NCI-H82 treated with DMSO at 0.1 percent for 48 hours (cell line): ENCODE data around the gene ANKRD66.
"Not testable (repeated sequence)": the region's sequence is repeated elsewhere in the genome, so short reads cannot be mapped to it uniquely, and the experiment has no call there.

ENCODE experiments used
- DNase-seq: peaks from one replicate; lab custom pipeline; 2025; ENCODE audit not compliant: unreplicated experiment; lab: John Stamatoyannopoulos, UW

The ANKRD66 gene

DNA sequence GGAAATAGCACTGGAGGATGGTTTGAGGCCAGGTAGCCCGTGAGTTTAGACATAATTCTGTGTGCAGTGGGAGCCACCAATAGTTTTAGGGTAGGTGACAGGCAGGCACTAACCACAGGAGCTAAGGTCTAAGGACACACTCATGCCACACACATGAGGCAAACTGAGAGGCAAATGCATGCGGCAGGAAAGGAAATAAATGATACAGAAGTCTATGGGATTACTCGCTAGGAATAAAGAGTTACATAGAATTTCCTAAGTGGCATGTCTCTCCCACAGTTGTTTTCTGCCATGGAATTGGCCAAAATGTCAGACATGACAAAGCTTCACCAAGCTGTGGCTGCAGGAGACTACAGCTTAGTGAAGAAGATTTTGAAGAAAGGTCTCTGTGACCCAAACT lies 4.9 kb downstream of the ANKRD66 start:
- no peak for DNase-seq

DNA sequence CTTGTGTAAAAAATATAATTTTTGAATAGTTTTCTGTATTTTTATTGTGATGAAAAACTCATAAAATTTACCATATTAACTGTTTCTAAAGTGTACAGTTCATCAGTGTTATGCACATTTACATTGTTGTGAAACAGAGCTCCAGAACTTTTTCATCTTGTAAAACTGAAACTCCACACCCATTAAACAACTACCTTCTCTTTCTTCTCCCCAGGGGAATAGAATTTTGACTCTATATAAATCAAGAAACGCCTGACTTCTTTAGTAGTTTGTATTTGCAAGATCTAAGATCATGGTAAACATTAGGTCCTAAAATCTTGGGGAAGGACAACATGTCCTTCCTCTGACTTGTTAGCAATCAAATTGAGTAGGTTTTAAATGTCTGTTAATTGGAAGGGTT lies 9.1 kb downstream of the ANKRD66 start:
- no peak for DNase-seq

DNA sequence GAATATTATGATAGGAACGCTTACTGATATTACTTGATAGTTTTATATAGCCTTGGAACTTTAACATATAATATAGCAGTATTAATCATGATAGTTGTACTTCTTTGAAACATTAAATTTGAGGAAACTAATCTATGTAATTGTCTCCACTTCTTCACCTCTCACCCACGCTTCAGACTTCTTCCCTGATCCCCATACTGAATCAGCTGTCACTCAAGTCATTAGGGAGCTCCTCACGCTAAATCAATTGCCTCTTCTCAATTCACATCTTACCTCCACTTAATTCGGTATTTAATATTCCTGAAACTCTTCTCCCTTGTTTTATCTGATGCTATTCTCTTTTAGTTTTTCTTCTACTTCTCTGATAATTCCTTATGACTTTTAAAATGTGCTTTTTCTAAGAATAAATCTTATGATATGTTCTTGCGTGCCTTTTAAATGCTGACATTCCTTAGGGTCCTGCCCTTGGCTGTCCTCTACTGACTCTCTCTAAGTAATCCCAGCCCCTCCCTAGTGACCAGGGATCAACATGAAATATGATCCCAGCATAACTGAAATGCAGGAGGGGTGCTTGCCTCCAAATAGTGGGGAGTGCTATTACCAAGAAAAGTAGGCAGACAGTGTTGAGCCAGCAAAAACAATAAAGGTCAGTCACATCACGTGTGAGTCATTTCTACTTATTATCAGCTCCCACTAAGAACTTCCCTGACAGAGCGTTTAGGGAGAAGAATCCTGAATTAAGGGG lies 9.9 kb downstream of the ANKRD66 start:
- DNase-seq: peak; percentile 36

DNA sequence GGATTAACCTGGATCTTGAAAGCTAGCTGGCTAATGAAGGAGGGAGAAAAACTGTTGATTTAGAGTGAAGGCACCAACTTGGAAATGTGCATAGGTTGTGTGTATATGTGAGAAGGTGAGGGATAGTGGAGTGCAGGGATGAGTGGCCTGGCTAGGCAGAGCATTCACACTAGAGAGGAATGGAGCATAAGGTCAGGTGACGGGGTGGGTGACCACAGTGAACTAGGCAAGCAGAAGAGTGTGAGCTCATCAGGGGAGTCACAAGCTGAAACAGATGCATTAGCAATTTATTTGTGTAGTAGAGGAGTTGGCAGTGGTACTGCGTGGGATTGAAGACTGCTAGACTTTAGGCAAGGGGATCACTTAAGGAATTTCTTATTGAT lies 10.5 kb downstream of the ANKRD66 start:
- no peak for DNase-seq

DNA sequence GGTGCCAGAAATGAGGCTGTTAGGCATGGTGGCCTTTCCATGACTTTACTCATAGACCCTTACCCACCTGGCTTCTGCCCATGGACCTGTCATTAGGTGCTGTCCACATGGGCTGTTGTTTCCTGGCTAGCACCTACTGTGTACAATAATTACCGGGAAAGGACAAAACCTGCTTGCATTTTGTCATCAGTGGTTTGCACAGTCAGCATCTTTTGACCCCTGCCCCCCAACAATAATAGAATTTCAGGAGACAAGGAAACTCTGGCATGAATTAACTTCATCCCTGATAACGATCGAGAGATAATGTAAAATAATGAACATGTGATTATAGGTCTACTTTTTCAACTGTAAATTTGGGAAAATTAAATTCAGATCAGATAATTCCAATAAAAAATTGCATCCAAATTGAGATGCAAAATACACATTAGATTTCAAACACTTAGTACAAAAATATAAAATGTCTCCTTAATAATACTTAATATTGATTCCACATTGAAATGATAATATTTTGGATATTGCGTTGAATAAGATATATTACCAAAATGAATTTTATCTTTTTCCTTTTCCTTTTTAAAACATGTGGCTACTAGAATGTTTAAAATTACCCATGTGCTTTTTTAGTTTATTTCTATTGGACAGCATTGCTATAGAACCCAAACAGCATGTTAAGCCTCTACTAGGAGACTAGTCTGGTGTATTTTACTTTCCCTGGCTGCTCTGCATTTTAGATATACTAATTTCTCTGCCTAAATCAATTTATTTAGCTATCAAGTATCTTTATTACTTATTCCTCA lies 12.4 kb downstream of the ANKRD66 start:
- no peak for DNase-seq

DNA sequence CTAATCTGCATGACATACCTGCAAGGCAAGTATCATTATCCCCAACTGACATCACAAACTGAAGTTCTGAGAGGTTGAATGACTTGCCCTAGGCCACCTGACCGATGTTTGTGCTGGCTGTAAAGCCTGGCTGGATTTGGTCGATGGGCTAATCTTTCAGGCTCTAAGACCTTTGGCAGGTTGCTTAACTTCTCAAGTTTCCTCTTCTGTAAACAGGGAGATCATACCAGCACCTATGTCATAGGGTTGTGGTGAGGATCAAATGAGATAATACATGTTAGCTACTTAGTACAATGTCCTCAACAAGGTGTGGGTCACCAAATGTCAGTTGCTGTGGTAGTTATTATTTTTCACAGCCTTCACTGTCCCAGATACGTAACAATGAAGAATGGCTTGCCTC lies 14.2 kb downstream of the ANKRD66 start:
- peak; percentile 8 for DNase-seq

DNA sequence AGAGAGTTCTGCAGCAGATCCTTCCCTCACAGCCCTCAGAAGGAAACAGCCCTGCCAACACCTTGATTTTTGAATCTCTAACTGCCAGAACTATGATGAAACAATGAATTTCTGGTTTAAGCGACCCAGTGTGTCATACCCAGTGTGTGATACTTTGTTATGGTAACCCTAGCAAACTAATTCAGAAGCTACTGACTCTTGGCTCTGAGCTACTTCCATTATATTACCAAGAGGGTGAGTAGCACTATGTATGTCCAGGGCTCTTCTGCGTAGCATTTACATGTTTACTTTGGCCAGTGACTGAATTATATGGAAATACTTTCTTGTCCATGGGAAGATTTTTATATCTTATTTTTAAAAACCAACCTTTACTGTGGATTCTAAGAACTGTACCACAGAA lies 16.7 kb downstream of the ANKRD66 start:
- DNase-seq: no peak

DNA sequence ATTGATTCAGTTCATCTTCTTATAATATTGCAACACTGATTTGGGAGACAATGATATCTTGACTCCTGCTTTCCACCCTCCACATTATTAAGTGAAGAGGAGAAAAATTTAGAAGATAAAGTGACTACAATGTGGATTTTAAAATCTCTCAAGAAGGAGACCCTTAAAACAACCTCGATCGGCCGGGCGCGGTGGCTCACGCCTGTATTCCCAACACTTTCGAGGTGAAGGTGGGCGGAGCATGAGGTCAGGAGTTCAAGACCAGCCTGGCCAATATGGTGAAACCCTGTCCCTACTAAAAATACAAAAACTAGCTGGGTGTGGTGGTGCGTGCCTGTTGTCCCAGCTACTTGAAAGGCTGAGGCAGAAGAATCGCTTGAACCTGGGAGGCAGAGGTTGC lies 17.5 kb downstream of the ANKRD66 start:
- not testable (repeated sequence) for DNase-seq

DNA sequence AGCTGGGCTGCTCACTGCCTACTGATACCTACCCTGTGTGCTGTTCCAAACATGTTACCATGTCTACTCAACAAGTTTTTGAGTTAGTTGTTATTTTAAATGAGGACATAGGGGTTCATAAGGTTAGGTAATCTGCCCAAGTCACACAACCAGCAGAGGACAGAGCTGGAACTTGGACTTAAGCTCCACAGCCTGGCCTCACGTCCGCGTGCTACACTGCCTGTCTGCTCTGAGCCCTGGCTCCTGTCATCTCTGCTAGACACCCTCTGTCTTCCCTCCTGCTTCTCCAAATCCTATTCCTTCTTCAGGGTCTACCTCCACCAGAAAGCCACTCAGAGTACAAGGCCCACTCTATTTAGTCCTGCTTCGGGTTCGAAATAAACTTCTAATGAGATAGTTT lies 18.2 kb downstream of the ANKRD66 start:
- DNase-seq: no peak

DNA sequence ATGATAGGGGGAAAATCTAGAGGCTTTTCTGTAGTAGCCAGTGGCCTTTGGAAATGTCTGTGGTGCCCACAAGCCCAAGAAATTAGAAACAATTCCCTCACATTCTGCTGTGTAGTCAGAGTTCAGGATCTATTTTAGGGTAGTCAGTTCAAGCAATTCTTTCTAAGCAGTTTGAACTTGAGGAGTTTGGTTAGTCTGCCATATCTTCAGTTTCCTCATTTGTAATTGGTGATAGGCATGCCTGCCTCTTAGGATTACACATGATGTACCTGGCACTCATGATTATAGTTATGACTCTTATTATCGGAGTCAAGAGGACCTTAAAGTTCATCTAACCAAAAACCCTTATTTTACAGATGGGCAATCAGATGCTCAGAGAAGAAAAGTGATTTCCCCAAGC lies 25.3 kb downstream of the ANKRD66 start:
- no peak for DNase-seq

DNA sequence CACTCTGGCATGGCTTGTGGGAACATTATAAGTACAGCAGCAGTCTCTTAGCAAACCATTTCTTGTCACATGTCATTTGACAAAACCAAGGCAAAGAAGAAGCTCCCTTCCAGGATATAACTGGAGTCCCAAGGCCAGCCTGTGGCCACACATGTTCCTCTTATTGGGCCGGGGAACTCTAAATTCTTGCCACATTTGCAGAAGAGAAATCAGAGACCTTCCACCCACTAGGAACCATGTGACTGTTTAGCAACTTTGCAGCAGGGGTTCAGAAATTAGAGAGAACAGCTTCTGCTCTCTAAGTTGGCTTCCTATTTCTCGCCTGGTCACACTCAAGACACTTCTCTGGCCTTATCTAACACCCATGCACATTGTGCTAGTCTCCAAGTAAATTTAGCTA lies 26.0 kb downstream of the ANKRD66 start:
- DNase-seq: no peak

DNA sequence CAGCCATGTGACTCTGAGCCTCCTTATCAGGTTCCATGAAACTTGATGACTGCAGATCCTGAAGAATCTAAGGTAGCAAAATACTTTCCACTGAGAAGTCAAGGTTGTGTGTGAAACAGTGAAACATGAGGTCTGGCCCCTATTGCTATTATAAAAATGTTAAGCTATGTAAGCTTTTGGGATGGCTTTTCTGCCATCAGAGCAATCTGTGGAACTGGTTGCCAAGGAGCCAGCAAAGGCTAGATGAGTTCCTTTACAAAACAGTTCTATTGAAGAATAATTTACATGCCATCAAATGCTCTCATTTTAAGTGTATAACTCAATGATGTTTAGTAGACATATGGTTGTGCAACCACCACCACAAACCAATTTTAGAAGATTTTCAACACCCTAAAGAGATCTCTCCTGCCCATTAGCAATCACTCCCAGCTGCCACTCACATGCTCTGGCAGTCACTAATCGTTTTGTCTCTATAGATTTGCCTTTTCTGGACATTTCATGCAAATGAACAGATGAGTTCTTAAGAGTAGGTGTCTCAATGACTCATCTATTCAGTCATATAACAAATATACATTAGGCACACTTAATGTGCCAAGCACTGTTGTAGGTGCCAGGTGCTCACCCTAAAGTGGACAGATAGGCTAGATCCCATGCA lies 26.6 kb downstream of the ANKRD66 start:
- DNase-seq: no peak

DNA sequence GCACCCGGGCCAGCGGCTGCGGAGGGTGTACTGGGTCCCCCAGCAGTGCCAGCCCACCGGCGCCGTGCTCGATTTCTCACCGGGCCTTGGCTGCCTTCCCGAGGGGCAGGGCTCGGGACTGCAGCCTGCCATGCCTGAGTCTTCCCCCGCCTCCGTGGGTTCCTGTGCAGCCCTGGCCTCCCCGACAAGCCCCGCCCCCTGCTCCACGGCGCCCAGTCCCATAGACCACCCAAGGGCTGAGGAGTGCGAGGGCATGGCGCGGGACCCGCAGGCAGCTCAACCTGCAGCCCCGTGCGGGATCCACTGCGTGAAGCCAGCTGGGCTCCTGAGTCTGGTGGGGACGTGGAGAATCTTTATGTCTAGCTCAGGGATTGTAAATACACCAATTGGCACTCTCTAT lies 28.0 kb downstream of the ANKRD66 start:
- not testable (repeated sequence) for DNase-seq

DNA sequence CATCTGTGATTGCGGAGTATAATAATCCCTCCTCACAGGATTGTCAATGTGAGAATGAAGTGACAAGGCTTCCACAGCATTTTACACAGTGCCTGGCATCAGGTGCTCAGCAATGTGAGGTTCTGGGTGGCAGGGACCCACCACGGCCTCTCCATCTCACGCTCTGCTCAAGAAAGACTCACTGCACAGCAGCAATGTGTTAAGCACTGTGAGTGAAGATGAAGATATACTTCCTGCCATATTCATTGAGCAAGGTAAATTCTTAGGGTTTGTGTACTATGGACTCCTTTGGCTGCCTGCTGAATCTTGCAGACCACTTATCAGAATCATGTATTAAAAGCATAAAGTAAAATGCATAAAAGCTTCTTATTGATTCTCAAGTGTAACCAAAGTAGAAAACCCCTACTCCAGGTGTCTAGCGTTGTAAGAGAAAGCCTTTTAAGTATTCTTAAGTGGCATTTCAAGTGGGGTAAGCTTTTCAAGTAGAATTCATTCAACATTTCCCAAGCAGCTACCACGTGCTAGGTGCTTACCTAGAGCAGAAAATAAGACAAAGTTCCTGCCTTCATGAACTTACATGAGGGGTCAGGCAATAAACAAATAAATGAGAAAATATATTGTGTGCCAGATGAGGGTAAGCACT lies 29.5 kb downstream of the ANKRD66 start:
- DNase-seq: no peak

DNA sequence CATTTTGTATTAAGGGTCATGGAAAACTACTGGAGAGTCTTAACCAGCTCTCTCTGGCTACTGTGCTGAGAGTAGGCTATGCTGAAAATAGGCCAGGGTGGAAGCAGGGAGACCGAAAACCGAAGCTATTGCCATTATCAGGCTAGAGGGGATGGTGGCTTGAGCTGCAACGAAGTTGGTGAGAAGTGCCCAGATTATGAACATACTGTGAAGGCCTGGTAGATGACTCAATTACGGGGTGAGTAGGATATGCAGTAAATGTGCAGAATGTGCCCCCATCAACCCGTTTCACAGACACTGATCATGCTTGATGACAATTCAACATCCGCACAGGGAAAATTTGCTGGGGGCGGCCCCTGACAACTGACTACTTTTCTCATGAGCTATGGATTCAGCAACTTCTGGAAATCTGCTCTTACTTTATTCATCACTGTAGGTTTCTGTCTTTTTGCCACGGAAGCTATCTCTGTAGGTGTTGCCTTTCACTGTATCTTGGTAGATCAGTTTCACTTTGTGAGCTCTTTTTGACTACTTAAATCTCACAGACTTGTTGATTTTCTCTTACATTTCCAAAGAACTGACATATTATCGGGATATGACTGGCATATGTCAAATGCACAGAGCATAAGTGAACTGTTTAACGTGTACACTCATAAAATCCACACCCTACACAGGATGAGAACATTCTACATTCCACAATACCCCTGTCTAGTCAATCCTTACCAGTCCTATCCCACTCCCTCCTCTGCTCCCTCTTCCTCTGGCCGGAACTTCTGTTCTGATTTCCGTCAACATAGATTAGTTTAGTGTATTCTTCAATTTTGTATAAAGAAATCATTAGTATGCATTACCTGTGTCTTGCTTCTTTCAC lies 31.0 kb downstream of the ANKRD66 start:
- no peak for DNase-seq

DNA sequence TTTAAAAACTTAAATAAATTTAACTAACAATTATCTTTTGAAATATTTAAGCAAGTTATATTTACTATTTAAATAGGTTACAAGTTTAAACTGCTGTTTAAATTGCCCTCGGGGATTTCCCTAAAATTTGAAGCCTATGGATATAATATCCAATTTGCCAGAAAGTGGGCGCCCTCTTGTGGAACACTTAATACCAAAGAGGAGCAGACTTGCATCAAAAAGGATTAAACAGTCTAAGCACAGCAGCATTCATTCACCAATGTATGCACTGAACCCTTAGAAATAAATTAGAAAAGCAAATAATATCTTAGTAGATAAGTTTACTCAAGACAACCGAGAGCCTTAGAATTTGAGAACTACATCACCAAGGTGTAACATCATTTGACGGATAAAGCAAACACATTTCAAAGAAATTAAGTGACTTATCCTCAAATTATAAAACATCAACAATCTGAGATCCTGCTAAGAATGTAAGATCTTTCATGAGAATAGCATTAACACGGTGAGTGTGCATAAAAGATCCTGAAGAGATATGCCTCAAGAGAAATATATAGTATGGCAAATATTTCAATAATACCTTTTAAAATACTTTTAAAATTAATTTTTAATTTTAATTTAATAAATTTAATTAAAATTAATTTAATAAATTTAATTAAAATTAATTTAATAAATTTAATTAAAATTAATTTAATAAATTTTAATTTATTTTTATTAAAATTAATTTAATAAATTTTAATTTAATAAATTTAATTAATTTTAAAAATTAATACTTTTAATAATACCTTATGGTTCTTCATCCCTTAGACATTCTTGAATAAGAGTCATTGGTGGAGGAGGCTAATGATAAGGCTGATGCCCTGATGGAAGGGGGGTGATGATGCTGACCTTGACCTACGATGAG lies 35.0 kb downstream of the ANKRD66 start:
- DNase-seq: peak; percentile 62

DNA sequence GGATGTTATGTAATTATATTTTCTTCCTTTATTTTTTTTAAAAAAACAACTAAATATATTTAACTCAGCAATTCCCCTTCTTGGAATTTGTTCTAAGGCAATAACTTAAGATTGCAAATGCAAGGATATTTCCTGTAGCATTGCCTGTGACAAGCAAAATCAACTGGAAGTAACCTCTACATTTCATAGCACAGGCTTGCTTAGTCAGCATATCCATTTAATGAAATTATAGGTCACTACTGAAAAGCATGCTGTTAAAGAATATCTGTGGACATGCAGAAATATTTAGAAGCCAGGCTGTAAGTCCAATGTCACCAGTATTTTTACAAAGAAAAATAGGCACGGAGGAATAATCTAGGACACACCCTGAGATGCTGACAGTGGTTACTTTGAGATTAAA lies 37.8 kb downstream of the ANKRD66 start:
- no peak for DNase-seq

DNA sequence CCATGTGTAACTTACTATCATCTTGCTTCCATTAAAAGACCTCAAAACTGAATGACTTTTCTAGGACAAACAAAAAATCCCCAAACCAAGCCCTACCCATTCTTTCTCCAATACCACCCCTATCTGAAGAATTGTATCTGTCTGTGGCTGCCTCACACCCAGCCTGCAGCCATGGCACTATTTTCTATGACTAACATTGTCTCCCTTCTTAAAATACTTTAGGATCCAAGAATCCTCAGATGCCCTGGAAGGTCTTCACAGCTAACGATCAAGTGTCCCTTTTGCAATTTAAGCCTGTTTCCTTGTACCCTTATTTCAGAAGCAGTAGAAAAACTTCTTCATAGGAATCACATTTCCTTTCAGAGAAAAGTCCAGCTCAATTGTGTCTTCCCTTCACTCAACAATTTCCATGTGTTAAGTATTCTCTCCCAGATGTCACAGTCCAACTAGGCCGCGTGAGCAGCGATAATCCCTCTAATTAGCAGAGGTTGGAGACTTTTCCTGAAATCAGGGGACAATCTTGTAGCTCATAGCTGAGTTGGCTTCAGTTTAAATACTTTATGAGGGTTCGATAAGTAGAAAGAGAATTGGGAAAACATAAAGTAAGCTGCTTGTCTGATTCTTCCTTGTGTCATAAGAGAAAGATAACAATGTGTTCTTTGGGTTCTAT lies 41.3 kb downstream of the ANKRD66 start:
- no peak for DNase-seq

DNA sequence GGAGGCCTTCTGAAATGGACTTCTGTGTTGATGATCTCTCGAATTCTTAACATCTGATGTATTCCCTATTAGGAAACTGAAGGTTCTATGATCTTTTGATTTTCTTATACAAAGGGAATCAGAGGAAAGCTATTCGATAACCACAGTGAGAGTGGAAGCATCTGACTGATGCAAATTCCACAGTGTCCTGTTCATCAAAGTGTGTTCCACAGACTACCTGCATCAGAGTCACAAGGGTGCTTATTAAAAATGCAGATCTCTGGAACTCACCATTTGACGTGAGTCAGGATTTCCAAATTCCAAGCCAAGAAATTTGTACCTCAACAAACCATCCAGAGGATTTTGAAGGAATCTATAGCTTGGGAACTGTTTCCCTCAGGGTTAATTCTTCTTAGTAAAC lies 42.1 kb downstream of the ANKRD66 start:
- DNase-seq: no peak
